Colonic mucosa (tissue), 4 donors: ENCODE data around the gene ELAPOR2. TPM values are rescaled to one million over a fixed set of nuclear protein-coding genes. Genes with fewer than 3 reads are reported as not detected.

ENCODE experiments used
- DNase-seq: peaks from one replicate; pipeline ENCODE4 v3.0.0-alpha.2; 2020
- H3K27ac ChIP-seq: fragments of 200-600 bp; one replicate; pipeline ENCODE4 v1.8.0; 2021
- H3K27me3 ChIP-seq: fragments of 200-600 bp; one replicate; pipeline ENCODE4 v1.8.0; 2021
- H3K36me3 ChIP-seq: fragments of 200-600 bp; one replicate; pipeline ENCODE4 v1.8.0; 2021
- H3K4me1 ChIP-seq: fragments of 200-600 bp; one replicate; pipeline ENCODE4 v1.8.0; 2021; ENCODE audit warnings: mild to moderate bottlenecking
- H3K4me3 ChIP-seq: fragments of 200-600 bp; one replicate; pipeline ENCODE4 v1.8.0; 2021
- H3K9ac ChIP-seq, 2 donors: one replicate each; pipeline ENCODE4 v1.7.0; 2013; ENCODE audit warnings: control low read depth in 2 of 2, low read depth in 2 of 2, low read length in 2 of 2
- H3K9me3 ChIP-seq: fragments of 200-600 bp; one replicate; pipeline ENCODE4 v1.8.0; 2021
- CTCF ChIP-seq: fragments of 200-600 bp; IDR thresholded peaks from one replicate; pipeline ENCODE4 v1.8.0; 2022; ENCODE audit warnings: antibody characterized with exemption, mild to moderate bottlenecking
- intact Hi-C: fragments of 100-400 bp; cut with DNase I; formaldehyde crosslinking; loops from one replicate; pipeline ENCODE4 v1.14.1; 2022
- total RNA-seq, 2 donors: library from RNA; stranded (reverse); fragmentation: NEBNext Ultra II Directional in 1 of 2; extraction: Animal tissue kit (Norgen Biotek cat#: 25700) in 1 of 2; gene quantifications; one replicate each; pipeline ENCODE4 v1.2.1, GENCODE V29; 2021
- donor health status: healthy.
- donor health status: DM: no; HTN: no; CAD: no.
- donor health status: DM: no; HTN: no; CAD: no.

The ELAPOR2 gene
- total RNA-seq, 2 donors from 2014 or later: 11.8 to 17.1 TPM

DNA sequence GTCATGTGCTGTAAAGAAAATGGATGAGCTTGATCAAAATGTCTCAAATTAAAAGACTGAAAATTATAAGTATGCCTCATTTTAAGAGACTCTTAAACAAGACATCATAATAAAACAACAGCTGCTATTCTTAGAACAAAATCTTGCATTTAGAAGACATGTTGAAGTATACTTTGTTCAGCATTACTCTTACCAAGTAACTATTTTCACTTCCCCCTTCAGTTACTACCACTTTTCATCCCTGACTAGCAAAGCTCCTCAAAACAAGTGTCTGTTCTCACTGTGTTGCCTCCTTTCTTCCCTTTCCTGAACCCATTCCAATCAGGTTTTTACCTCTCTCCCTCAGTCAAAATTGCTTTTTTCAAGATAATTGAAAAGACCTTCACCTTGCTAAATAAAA lies 31.6 kb downstream of the ELAPOR2 start:
- H3K9me3 ChIP-seq: no peaks in the 10 kb centered on the region
- no peak overlapping the region for H3K9ac ChIP-seq
- H3K36me3 ChIP-seq: no peaks in the 10 kb centered on the region
- H3K4me1 ChIP-seq: no peaks in the 10 kb centered on the region
- TF ChIP-seq CTCF: no peak
- no peak for DNase-seq
- no peaks in the 10 kb centered on the region for H3K27me3 ChIP-seq
- H3K4me3 ChIP-seq: no peak overlapping the region
- intact Hi-C loops: no loop called here
- H3K27ac ChIP-seq: no peak overlapping the region

GRCh38 chr7:87021285-87021684 lies 38.2 kb downstream of the ELAPOR2 start:
- intact Hi-C loops: no loop called here
- no peak for DNase-seq

DNA sequence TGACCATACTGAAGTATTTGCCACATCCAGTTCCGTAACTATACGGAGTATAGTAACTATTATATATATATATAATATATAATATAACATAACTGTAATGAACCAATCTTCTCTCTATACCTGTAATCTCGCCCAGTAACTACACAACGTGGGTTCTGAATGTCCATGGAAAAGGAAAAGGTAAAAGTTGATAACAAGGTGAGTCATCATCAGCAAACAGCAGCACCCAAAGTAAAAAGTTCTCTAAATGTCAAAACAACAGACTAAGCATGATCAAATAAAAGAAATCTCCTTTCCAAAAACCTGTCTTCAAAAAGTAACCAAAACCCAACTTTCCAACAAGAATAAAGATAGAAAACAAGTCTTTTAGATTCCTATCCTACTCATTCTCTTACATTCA lies 42.8 kb downstream of the ELAPOR2 start:
- intact Hi-C loops: no loop called here
- Histone ChIP-seq H3K9me3 (no peaks in the 10 kb centered on the region), H3K4me3 (no peak overlapping the region), H3K36me3 (no peaks in the 10 kb centered on the region), H3K4me1 (no peaks in the 10 kb centered on the region), H3K27ac (no peak overlapping the region), H3K27me3 (no peaks in the 10 kb centered on the region), H3K9ac (no peak overlapping the region)
- no peak for DNase-seq
- TF ChIP-seq CTCF: no peak

More at GRCh38 chr7:87021285-87021684, 38.2 kb downstream of the ELAPOR2 start:
- no peaks in the 10 kb centered on the region for H3K9me3 ChIP-seq
- no peak overlapping the region for H3K27ac ChIP-seq
- H3K9ac ChIP-seq: no peak overlapping the region
- no peak for TF ChIP-seq CTCF
- no peaks in the 10 kb centered on the region for H3K36me3 ChIP-seq
- no peaks in the 10 kb centered on the region for H3K27me3 ChIP-seq
- H3K4me3 ChIP-seq: no peak overlapping the region
- no peaks in the 10 kb centered on the region for H3K4me1 ChIP-seq

- Histone ChIP-seq H3K27ac (no peak overlapping the region), H3K4me1 (no peaks in the 10 kb centered on the region), H3K9me3 (no peaks in the 10 kb centered on the region), H3K36me3 (no peaks in the 10 kb centered on the region), H3K4me3 (no peak overlapping the region), H3K27me3 (no peaks in the 10 kb centered on the region), H3K9ac (no peak overlapping the region)
- no peak for DNase-seq
- intact Hi-C loops: no loop called here
- no peak for TF ChIP-seq CTCF
Observed at GRCh38 chr7:87013840-87014190, 45.6 kb downstream of the ELAPOR2 start.

DNA sequence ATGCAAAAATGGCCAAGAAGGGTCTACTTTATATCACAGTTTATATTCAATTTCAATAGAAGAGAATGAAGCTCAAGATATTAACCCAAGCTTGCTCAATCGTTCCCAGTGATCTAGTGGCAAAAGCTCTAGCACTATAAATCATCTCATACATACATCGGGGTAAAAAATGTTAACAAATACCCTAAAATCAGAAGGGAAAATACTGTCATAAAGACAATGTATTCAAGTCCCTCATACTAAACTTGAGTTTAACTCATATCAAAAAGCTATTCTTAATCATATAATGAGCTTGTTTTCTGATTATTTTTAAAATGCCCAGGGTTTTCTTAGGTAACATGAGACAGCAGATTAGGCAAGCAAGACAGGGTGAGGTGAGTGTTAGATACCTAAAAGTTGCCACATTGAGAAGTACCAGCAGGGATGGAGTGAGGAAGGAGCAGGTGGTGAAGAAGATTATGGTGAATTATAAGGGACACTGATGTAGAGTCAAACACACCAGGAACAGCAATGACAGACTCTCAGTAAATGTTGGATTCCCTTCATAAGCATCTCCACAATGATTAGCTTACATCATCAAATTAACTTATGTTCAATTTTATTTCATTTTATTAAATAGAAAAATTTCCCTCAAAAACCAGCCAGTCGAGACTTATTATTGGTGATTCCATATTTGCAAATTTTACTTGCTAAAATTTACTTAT lies 46.2 kb downstream of the ELAPOR2 start:
- H3K9me3 ChIP-seq: no peaks in the 10 kb centered on the region
- DNase-seq: no peak
- H3K4me1 ChIP-seq: no peaks in the 10 kb centered on the region
- no peak overlapping the region for H3K9ac ChIP-seq
- intact Hi-C loops: no loop called here
- no peak overlapping the region for H3K4me3 ChIP-seq
- H3K27me3 ChIP-seq: no peaks in the 10 kb centered on the region
- H3K27ac ChIP-seq: no peak overlapping the region
- no peaks in the 10 kb centered on the region for H3K36me3 ChIP-seq
- TF ChIP-seq CTCF: no peak

Other genes starting within 250 kb of the ELAPOR2 start
- 10 to 100 TPM; 44.4 to 66.0 TPM for gene DMTF1, start 92.8 kb upstream of the ELAPOR2 start, total RNA-seq
- gene TMEM243, start 160.1 kb upstream of the ELAPOR2 start, total RNA-seq: 10 to 100 TPM; 16.4 to 23.1 TPM